HG02981 (cell line): ENCODE data around the gene FRAS1.
"Not testable (repeated sequence)": the region's sequence is repeated elsewhere in the genome, so short reads cannot be mapped to it uniquely, and the experiment has no call there.

Source experiments
- ATAC-seq: cut with Tn5 transposase; IDR thresholded peaks from one replicate; pipeline ENCODE4 v1.9.1; 2021; ENCODE audit warnings: mild to moderate bottlenecking, moderate library complexity; ENCODE audit not compliant: unreplicated experiment

Gene FRAS1

DNA sequence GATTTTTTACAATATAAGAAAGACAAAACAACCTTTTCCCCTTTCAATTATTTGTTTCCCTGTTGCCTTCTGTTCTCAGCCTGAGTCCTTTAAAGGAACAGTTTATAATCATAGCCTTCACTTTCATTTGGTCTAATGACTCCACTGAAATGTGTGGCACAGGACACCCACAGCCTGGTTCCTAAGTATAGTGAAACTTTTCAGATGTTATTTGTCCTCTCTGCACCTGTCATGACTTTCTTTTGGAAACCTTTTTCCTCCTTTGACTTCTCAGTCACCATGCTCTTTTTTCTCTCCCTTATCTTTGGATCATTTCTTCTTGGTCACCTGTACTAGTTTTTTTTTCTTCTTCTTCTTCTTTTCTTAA is 256.6 kb downstream of the FRAS1 start:
- ATAC-seq: no peak

DNA sequence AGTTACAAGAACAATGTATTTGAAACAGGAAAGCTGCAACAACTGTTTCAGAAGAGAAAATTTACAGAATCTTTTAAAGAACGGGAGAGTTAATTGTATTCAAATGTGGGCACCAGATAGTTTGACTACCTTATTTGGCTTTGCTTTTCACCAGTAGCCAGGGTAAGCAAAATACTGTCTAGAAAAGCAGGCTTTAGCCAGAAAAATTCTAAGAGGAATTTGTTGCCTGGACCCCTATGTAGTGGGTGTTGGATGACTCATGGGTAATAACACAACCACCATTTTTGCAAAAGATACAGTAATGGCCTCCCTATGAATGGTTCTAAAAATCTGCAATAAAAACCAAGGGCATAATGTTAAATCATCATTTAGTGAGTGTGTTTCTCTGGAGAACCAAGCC is 261.0 kb downstream of the FRAS1 start:
- no peak for ATAC-seq

DNA sequence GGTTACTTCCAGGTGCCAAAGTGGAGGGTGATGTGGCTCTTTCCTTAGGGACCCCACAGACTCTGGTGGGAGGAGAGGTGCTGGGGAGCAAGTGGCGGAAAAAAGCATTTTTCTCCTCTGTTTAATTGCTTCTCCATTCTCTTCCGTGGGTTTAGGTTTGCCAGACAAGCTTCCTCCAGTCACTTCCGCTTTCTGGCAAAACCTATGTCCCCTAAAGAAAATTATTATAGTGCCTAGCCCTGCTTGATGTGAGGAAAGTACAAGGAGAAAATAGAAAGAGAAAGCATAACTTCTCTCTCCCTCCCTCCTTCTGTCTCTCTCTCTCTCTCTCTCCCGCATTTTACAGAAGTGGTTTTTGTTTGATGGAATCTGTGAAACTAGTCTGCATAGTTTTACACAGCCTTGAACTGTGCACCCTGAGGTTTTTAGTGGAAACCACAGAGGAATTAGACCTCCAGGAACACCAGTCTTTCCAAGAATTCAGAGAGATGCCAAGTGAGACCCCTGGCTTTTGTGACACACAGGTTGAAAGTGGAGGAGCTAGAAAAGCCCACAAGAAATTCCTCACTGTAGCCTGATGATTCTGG is 263.3 kb downstream of the FRAS1 start:
- no peak for ATAC-seq

DNA sequence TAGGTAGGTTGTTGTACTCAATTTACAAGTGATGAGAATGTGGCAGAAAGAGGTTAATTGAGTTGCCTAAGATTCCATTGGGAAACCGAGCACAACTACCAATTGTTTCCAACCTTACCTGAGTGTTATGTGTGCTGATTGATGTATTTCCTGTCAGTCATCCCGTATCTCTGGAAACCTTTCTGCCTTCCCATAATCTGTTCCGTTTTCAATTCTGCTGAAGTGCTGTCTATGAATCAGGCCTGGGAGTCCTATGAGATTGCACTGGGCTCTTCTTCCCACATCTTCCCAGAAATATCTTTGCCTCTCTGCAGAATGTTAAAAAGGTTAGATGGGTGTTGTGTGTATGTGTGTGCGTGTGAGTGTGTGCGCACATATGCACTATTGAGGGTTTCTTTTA is 264.9 kb downstream of the FRAS1 start:
- no peak for ATAC-seq

DNA sequence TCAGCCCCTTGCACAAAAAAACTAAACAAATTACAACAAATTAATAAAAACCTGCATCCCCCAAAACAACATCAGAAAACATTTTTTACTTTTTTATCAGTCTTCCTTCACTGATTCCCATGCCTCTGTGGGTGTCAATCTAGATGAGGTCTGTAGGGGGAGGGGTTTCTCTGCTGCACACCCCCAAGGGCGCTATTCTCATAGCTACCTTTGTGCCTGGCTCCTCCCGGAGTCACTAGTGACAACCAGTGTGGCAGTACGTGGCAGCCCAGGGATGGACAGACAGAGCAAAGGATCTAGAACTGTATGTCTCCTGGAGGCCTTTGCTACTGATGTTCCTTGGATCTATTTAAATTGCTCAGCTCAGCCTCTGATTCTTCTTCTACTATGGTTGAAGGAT is 266.3 kb downstream of the FRAS1 start:
- no peak for ATAC-seq

DNA sequence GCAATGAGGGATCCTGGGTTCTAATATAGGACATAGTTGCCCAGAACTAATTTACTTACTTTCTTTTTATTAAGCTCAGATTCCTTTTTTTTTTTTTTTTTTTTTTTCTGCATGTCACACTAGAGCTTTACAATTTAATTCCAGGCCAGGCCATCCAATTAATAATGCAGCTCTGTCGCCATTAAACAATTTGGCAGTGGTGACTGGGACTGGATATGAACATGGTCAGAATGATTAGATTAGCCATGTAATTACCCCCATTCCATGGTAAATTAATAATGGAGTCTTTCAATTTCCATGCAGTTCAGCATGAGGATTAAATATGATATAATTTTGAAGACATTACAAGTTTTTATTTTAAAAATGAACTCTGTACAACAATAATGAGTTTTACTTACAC is 267.5 kb downstream of the FRAS1 start:
- no peak for ATAC-seq

DNA sequence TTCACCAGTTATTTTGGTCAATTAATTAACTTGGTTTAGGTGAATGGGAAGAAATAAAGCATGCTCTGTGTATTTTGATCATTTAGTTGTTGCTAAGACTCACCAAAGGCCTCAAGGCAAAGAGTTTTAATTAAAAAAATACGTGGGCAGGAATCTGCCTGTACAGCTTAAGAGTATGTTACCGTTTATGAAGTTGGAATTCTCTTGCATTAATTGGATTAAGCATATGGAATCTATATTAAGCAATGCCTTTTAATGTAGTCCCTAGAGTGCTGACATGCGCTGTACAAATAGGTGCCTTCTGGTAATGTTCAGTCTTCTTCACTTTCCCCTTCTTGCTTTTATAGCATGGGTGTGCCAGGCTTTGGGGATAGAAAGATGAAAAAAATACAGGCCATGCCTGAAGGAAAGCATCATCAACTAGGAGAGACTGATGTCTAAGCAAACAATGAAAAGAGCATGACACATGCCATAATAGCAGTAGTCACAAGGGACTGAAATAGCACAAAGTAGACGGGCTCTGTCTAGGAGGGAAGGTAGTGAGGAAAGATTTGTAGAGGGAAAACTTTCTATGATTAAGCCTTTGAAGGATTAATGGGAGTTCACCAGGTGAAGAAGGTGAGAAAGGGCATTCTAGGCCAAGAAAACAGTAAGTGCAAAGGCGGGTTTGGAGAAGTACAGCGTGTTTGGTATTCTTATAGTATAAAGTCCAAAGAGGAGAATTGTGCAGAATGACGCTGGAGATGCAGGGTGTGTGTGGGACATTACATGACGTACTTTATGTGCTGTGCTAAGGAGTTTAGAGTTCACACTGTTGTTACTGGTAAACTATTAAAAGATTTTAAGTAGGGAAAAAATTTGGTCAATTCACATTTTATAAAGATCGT is 268.4 kb downstream of the FRAS1 start:
- no peak for ATAC-seq

DNA sequence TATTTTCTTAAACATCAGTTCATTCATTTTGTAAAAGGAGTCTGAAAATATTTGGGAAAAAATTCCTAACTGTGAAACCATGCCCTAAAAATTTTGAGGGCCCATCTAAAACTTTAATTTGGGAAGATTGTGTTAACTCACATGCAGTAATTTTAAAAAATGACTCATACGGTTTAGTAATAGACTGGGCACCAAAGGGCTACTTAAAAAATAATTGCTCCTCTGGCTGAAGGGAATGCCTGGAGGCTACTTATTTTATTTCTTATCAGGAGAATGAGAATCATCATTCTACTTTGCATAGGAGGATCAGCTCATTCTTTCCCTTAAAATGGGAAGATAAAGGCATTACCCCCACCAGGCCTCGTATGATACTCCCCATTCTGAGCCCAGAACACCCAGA is 271.5 kb downstream of the FRAS1 start:
- not testable (repeated sequence) for ATAC-seq

DNA sequence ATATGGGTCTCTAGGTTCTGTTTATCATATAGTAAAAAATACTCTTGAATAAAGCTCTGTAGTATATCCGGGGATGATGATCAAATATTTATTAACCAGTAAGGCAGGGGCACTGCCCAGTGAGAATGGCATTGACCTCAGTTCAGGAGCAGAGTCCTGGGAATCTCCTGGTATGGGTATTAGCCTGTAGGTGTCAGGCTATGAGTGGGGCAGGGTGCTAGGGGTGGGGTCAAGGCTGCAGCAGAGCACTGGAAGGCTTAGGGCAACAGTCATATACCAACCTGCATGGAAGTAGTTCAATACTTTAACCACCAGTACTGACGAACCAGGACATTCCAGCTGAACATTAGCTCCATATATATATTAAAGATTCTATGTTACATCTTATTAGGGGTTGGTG is 274.1 kb downstream of the FRAS1 start:
- ATAC-seq: no peak

DNA sequence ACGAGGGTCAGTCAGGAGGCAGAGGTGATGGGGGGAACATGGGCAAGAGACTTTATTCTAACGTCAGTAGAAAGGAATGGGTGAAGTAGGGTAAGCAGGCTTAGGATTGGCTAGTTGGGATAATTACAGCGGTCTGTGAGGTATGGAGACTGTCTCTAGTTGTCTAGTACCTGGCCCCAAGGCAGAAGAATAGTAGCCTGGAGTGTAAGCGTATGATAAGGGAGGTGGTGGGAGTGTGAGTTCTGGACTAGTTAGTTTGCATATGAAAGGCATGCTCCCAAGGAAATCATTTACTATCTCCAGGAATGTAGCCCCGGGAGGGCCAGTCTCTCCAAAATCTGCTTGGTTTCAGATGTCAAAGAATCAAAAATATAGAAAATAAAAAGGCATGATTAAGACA is 274.8 kb downstream of the FRAS1 start:
- ATAC-seq: no peak

DNA sequence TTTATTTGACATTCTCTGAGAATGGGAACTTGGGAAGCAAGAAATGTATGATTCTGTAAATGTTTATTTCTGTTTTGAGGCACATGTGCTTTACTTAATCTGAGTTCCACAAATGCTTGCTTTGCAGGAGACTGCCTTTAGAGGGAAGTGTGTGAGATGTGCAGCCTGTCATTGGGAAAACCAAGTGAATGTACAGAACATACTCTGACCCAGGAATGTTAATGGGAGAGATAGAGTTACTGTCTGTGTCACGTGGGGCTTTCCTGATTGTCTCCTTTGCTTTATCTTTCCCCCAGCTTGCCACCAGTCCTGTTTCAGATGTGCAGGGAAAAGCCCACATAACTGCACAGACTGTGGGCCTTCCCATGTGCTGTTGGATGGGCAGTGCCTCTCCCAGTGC is 275.9 kb downstream of the FRAS1 start:
- no peak for ATAC-seq

DNA sequence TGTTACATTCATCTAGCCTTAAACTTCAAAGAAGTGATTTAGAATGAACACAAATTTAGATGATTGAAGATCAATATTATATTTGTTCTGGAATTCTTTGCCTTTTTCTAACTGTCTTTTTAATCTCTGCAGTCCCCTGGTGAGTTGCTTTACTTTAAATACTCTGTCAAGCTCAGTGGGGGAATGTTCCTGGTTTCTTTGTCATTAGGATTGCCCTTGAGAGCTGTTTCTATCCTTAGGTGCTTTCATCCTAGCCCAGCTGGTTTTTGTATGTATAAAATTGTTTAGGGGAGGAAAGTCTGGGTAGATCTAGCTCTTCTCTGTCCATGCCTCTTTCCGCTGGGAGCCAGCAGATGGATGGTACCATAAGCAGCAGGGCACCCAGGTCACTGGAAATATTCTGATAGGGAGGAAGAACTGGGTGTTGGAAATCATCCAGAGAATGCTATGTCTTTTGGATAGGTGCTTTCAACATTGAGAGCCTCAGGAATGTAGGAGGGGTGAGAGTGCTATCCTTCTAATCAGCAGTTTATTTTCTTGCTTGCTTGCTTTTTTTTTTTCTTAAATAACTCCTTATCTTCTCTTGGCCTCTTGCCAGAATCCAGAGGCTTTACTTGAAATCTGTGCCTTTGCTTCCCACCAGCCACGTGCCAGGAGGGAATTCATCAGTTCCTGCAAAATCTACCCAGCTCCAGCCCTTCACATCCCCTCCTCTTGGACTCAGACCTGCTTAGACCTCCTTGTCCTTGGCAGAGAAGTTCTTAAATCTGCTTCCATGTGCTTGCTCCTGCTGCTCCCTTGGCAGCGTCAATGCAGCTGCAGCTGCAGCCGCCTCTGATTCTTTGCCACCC is 279.2 kb downstream of the FRAS1 start:
- ATAC-seq: no peak

DNA sequence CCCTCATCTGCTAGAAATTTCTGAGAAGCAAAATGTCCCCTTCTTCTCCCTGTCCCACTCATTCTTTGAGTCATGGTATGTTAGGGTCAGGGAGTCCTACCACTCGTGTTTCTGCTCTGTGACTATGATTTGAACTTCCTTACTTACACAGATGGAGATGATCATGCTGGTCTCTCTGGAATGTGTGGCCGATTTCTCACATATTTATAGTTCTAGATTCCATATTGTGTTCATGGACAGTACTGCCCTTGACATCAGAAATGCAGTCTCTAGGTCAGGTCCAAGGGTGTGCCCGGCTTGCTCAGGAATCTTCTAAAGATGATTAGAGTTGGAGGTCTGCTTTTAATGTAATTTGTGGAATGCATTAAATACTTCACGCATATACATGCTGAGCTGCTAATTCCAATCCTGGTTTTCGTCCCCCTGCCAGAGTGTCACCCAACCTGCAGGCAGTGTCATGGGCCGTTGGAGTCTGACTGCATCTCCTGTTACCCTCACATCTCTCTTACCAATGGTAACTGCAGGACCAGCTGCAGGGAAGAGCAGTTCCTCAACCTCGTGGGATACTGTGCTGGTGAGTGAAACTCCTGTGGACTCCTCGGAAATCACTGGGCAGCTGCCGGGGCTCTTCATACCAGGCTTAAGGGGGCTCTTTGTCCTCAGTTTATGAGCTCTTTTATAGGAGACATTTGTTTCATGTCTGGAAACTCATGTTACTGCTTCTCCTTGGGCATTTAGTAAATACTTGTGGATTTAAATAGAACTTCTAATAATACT is 280.3 kb downstream of the FRAS1 start:
- ATAC-seq: no peak

DNA sequence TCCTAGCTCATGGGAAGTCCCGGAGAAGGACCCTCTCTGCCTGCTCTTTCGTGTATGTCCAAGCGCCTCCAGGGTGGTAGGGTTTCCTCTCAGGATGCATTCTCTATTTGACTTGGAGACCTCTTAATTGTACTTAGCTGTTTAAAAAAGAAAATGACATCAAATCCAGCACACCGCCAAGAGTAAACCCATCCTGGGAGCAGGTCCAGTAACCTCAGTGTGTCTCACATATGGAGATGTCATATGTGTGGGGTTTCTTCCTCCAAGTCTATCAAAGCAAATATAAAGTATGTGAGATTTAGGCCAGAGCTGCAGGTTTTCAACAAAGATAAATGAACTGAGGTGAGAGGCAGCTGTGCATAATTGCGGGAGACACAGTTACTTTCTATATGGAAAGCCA is 285.0 kb downstream of the FRAS1 start:
- ATAC-seq: no peak

DNA sequence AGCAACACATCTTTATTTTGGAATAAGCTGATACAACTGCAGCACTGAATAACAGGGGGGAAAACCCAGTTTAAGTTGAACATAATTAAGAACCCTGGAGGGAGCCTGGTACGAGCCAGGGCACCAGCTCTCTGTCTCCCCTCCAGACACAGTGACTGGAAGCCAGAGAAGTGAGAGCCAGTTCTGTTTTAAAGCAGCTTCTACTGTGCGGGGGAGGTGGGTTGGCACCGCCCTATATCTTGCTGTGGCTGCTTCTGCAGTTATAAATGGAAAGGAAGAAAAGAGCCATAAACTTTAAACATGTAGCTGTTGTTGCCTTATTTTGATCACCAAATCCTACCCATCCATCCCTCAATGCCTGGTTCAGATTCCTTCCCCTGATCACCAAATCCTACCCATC is 286.6 kb downstream of the FRAS1 start:
- no peak for ATAC-seq

DNA sequence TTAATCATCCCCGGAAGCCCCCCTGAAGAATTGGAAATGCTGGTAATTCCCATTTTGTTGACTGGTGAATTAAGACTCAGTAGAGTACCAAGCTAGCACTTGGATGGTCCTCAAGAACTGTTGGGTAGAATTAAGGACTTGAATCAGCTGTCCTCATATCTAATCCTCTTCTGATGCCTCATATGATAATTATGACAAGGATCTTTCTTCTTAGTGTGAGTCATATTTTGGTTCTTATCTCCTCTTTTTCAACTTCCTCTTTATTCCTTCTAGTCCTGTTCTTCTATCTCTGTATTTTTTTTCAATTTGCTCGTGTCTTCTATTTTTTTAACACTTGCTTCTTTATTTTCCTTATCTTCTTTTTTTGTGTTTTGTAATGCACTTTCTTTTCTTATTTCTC is 288.1 kb downstream of the FRAS1 start:
- no peak for ATAC-seq

DNA sequence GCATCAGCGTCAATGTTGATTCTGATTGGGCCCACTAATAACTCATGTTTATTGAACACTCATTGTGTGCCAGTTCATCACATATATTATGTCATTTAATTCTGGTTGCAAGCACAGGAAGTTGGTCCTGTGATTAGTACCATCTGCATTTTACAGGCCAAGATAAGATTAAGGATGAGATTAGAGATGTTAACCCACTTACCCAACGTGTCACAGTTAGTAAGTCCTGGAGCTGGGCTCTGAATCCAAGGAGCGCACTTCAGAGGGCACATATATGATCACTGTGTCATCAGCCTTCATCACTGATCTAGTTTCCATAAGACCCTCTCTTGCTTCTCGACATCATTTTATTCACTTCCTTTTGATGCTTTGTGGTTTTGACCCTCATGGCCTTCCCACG is 289.1 kb downstream of the FRAS1 start:
- no peak for ATAC-seq

DNA sequence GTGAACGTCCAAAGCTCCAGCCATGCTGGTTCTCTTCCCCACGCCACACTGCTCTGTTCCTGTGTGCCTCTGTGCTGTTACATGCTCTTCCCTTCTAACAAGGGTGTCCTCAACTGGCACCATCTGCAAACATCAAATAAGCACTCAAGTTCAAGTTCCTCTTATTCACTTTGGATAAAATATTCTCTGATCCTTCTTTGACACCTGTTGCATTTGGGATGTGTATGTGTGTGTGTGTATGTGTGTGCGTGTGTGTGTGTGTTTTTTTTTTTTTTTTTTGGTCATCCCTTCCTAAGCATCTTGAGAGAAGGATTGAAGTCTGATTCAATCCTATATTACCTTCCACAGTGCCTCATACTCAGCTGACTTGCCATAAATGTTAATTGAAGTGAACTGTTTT is 290.4 kb downstream of the FRAS1 start:
- ATAC-seq: no peak

DNA sequence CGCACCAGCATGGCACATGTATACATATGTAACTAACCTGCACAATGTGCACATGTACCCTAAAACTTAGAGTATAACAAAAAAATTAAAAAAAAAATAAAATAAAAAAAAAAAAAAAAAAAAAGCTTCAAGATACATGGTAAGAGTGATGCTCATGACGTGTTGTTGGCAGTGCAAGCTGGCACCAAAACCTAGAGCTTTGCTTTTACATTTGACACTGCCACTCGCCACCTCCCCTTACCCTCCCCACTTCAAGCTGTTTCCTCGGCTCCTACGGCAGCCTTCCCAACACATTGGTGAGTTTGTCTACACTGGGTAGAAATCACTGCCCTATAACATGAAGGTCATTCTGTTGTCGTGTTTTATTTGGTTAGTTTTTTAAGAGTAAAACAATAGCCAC is 296.8 kb downstream of the FRAS1 start:
- ATAC-seq: no peak

DNA sequence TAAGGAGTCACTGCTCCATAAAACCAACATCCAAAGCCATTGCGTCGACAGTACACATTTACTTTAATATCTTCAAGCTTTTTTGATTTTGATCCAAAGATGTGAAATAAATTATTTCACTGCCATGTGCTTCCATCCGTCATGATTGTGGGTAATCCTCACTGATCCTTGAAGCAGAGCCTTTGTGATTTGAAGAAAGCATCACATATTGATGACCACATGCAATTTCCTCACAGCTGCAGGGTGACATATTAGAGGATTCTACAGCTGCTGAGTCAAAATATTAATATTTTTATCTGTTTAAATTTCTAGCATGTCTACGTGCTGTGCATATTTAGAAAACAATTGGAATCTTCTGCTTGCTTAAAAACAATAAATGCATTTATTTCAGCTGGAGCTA is 297.7 kb downstream of the FRAS1 start:
- ATAC-seq: no peak

DNA sequence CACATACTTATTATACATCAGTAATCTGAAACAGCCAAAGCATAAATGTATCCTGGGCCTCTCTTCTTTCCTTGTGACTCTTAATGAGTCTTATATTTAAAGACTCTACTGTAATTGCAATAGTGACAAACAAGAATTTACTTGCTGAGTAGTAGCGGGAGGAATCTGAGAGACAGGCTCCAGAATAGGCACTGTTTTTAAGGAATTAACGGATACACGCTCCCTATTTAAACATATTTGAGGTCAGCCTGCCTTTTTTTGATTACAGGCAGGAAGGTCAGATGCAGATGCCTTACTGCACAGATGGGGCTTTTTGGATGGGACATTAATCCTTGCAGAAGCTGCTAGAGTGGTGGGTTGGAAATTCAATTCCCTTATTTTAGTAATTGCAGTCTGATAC is 298.2 kb downstream of the FRAS1 start:
- no peak for ATAC-seq
